ENCODE measurements around the gene ZNF280B. TPM values are rescaled to one million over a fixed set of nuclear protein-coding genes. Genes with fewer than 3 reads are reported as not detected.

The ZNF280B gene
- total RNA-seq, 6 experiments from 2014 or later, result 0.06 to 0.31 (median 0.10) TPM; not detected in 2

DNA sequence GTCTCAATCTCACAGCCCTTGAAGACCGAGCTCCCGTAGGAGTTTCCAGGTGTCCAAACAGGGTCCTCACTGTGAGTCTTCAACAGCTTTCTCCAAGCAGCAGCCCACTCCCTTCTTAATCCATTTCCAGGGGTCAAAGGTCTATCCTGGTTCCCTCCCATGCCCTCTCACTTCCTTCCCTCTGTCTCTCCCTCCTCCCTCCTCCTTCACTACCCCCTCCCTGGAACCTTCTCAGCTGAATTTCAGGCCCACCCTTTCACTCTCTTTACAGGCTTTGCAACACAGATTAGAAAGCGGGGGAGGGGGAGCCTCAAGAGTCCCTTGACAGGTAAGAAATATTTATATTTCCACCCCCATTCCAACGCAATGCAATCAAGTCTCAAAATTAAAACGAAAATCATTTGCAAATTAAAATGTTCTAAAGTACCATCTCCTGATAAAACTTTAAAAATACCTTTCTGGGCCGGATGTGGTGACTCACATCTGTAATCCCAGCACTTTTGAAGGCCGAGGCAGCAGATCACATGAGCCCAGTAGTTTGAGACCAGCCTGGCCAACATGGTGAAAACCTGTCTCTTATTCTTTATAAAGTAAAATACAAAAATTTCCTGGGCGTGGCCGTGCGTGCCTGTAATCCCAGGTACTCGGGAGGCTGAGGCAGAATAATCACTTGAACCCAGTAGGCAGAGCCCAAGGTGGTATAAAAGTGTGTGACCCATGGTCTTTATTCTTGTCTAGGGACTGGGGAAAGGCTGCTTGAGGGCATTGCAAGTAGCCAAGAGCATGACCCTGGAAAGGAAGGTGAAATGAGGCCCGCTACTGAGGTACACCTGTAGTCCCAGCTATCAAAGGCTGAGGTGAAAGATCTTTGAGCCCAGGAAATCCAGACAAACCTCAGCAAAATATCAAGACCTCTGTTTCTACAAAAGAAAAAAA, 12.4 kb upstream of the ZNF280B start:
- no peak overlapping the region for H3K27ac ChIP-seq
- H3K9me3 ChIP-seq, result no peaks in the 10 kb centered on the region
- H3K4me3 ChIP-seq, result no peak overlapping the region
- no peaks in the 10 kb centered on the region for H3K27me3 ChIP-seq
- ATAC-seq (no peak), DNase-seq (no peak)
- no peak for TF ChIP-seq POLR2A (IDR thresholded peaks at IDR 0.05)
- TF ChIP-seq, protein P1, sequence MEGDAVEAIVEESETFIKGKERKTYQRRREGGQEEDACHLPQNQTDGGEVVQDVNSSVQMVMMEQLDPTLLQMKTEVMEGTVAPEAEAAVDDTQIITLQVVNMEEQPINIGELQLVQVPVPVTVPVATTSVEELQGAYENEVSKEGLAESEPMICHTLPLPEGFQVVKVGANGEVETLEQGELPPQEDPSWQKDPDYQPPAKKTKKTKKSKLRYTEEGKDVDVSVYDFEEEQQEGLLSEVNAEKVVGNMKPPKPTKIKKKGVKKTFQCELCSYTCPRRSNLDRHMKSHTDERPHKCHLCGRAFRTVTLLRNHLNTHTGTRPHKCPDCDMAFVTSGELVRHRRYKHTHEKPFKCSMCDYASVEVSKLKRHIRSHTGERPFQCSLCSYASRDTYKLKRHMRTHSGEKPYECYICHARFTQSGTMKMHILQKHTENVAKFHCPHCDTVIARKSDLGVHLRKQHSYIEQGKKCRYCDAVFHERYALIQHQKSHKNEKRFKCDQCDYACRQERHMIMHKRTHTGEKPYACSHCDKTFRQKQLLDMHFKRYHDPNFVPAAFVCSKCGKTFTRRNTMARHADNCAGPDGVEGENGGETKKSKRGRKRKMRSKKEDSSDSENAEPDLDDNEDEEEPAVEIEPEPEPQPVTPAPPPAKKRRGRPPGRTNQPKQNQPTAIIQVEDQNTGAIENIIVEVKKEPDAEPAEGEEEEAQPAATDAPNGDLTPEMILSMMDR (IDR thresholded peaks at IDR 0.05), result no peak
- intact Hi-C loops (cut with DNase I), result no loop called here
- WGBS (ENCODE audit: insufficient coverage, low coverage, low lambda C conversion rate, missing lambda C conversion rate), result 73% methylated on average over 12 of the region's 12 CpGs
- H3K4me1 ChIP-seq, result no peaks in the 10 kb centered on the region
- H3K36me3 ChIP-seq, result no peaks in the 10 kb centered on the region

GRCh38 chr22:22520020-22520656, 11.6 kb upstream of the ZNF280B start, which contains the start of gene ZNF280A:
TSS of gene ZNF280A (minus strand) at chr22:22520270. CDS start at chr22:22515630, 4,640 bp downstream.
- no peaks in the 10 kb centered on the region for H3K27me3 ChIP-seq
- no peak for TF ChIP-seq POLR2A (IDR thresholded peaks at IDR 0.05)
- TF ChIP-seq, protein P1 (IDR thresholded peaks at IDR 0.05), result no peak
- WGBS (ENCODE audit: insufficient coverage, low coverage, low lambda C conversion rate, missing lambda C conversion rate), result 59% methylated on average over 12 of the region's 12 CpGs
- intact Hi-C loops (cut with DNase I), result no loop called here
- H3K36me3 ChIP-seq, result no peaks in the 10 kb centered on the region
- no peak for ATAC-seq
- no peaks in the 10 kb centered on the region for H3K9me3 ChIP-seq
- no peak for DNase-seq
- H3K4me1 ChIP-seq, result no peaks in the 10 kb centered on the region
- no peak within 1 kb of the TSS for H3K4me3 ChIP-seq
- no peak within 1 kb of the TSS for H3K27ac ChIP-seq

GRCh38 chr22:22519591-22519990, 11.0 kb upstream of the ZNF280B start:
- ATAC-seq, result no peak
- Histone ChIP-seq H3K4me3 (no peak overlapping the region), H3K27ac (no peak overlapping the region), H3K36me3 (no peaks in the 10 kb centered on the region), H3K27me3 (no peaks in the 10 kb centered on the region), H3K4me1 (no peaks in the 10 kb centered on the region), H3K9me3 (no peaks in the 10 kb centered on the region)
- intact Hi-C loops (cut with DNase I), result no loop called here
- DNase-seq, result no peak
- 60% methylated on average over 5 of the region's 5 CpGs for WGBS (ENCODE audit: insufficient coverage, low coverage, low lambda C conversion rate, missing lambda C conversion rate)
- TF ChIP-seq POLR2A (IDR thresholded peaks at IDR 0.05), result no peak
- TF ChIP-seq, protein P1 (IDR thresholded peaks at IDR 0.05), result no peak

GRCh38 chr22:22516992-22517391, 8.4 kb upstream of the ZNF280B start:
- intact Hi-C loops (cut with DNase I), result no loop called here
- no peaks in the 10 kb centered on the region for H3K36me3 ChIP-seq
- DNase-seq, result no peak
- H3K27me3 ChIP-seq, result no peaks in the 10 kb centered on the region
- no peak overlapping the region for H3K4me3 ChIP-seq
- TF ChIP-seq, protein P1 (IDR thresholded peaks at IDR 0.05), result no peak
- no peak for TF ChIP-seq POLR2A (IDR thresholded peaks at IDR 0.05)
- no peak for ATAC-seq
- H3K4me1 ChIP-seq, result no peaks in the 10 kb centered on the region
- H3K27ac ChIP-seq, result no peak overlapping the region
- H3K9me3 ChIP-seq, result no peaks in the 10 kb centered on the region
- WGBS (ENCODE audit: insufficient coverage, low coverage, low lambda C conversion rate, missing lambda C conversion rate), result 34% methylated on average over 4 of the region's 4 CpGs
